Left lung (tissue), 10 donors: Measurements from ENCODE around the gene PDK2. TPM values are rescaled to one million over a fixed set of nuclear protein-coding genes. Genes with fewer than 3 reads are reported as not detected.

Experiments
- ATAC-seq: fragments of 200-7000 bp; cut with Tn5 transposase; one replicate; pipeline ENCODE4 v1.9.1; 2020; ENCODE audit warnings: moderate library complexity
- DNase-seq, 4 donors: peaks; one replicate each; pipeline ENCODE4 v3.0.0-alpha.2; 2013 to 2020
- H3K27ac ChIP-seq, 2 donors: fragments of 200-600 bp; sonication (generic) in 1 of 2; one replicate each; pipeline versions ENCODE4 v1.5.0 to v1.8.0; 2020 to 2021
- H3K27me3 ChIP-seq, 2 donors: fragments of 200-600 bp; sonication (generic) in 1 of 2; one replicate each; pipeline versions ENCODE4 v1.5.0 to v1.8.0; 2020 to 2021
- H3K36me3 ChIP-seq, 2 donors: fragments of 200-600 bp; sonication (generic) in 1 of 2; one replicate each; pipeline versions ENCODE4 v1.5.0 to v1.8.0; 2020 to 2021
- H3K4me1 ChIP-seq, 2 donors: fragments of 200-600 bp; one replicate each; pipeline ENCODE4 v1.8.0; 2021
- H3K4me3 ChIP-seq, 2 donors: fragments of 200-600 bp; sonication (generic) in 1 of 2; one replicate each; pipeline versions ENCODE4 v1.5.0 to v1.8.0; 2020 to 2021; ENCODE audit warnings: mild to moderate bottlenecking in 1 of 2
- H3K9me3 ChIP-seq, 2 donors: fragments of 200-600 bp; sonication (generic) in 1 of 2; one replicate each; pipeline versions ENCODE4 v1.5.0 to v1.8.0; 2020 to 2021
- CTCF ChIP-seq, 2 donors: fragments of 200-600 bp; sonication (generic) in 1 of 2; IDR thresholded peaks; one replicate each; pipeline versions ENCODE4 v1.5.0 to v1.8.0; 2021; ENCODE audit warnings: antibody characterized with exemption in 2 of 2
- intact Hi-C, 2 donors: fragments of 100-400 bp; cut with DNase I; formaldehyde crosslinking; loops; one replicate each; pipeline versions ENCODE4 v1.11.2 to v1.14.2; 2022
- polyA plus RNA-seq, 6 donors: library from polyadenylated mRNA; unstranded; fragments of 120-200 nt; gene quantifications; one replicate each; pipeline ENCODE4 v1.2.1, GENCODE V29; 2013; ENCODE audit not compliant: insufficient read length in 6 of 6
- total RNA-seq, 2 donors: library from RNA; stranded (reverse); fragmentation: NEBNext Ultra II Directional; extraction: Animal tissue kit (Norgen Biotek cat#: 25700); gene quantifications; one replicate each; pipeline ENCODE4 v1.2.1, GENCODE V29; 2021
- donor health status: DM: no; HTN: yes; CAD: no.
- donor health status: DM: no; HTN: no; CAD: no.

Gene PDK2
- total and polyA plus RNA-seq, 8 donors, result 20.7 to 83.8 (median 67.4) TPM

GRCh38 chr17:50127697-50128361 is 32.7 kb downstream of the PDK2 start:
- H3K4me1 ChIP-seq, result peaks cover 8 to 36% of the 10 kb centered on the region in 2 donors
- intact Hi-C loops, result no loop called here

GRCh38 chr17:50128441-50129352 is 33.5 kb downstream of the PDK2 start:
- Histone ChIP-seq H3K4me1 (peaks cover 8 to 42% of the 10 kb centered on the region in 2 donors), H3K4me3 (peak overlapping the region; percentile 28 to 30), H3K27ac (peak overlapping the region; percentile 7 to 41), H3K36me3 (no peaks in the 10 kb centered on the region), H3K9me3 (no peaks in the 10 kb centered on the region), H3K27me3 (peaks cover 7 to 51% of the 10 kb centered on the region in 2 donors)
- DNase-seq, result peak in 1 of 4 donors; percentile 46
- TF ChIP-seq CTCF (IDR thresholded peaks at IDR 0.05), result no peak
- ATAC-seq, result peak; percentile 2
- intact Hi-C loops, result no loop called here

More at GRCh38 chr17:50127697-50128361, 32.7 kb downstream of the PDK2 start:
- Histone ChIP-seq H3K36me3 (no peaks in the 10 kb centered on the region), H3K27me3 (peaks cover 7 to 58% of the 10 kb centered on the region in 2 donors), H3K9me3 (no peaks in the 10 kb centered on the region), H3K4me3 (no peak overlapping the region), H3K27ac (no peak overlapping the region)
- DNase-seq, result no peak
- TF ChIP-seq CTCF (IDR thresholded peaks at IDR 0.05), result no peak
- ATAC-seq, result no peak

GRCh38 chr17:50129353-50129727 is 34.2 kb downstream of the PDK2 start:
- Histone ChIP-seq H3K9me3 (no peaks in the 10 kb centered on the region), H3K4me3 (peak overlapping the region; percentile 28 to 30), H3K36me3 (peaks cover 0 to 5% of the 10 kb centered on the region in 2 donors), H3K4me1 (peaks cover 8 to 46% of the 10 kb centered on the region in 2 donors), H3K27ac (peak overlapping the region in 1 of 2 donors; percentile 41), H3K27me3 (peaks cover 7 to 50% of the 10 kb centered on the region in 2 donors)
- TF ChIP-seq CTCF (IDR thresholded peaks at IDR 0.05), result no peak
- DNase-seq (peak in 1 of 4 donors; percentile 78), ATAC-seq (no peak)
- intact Hi-C loops, result no loop called here

GRCh38 chr17:50129728-50130558 is 34.8 kb downstream of the PDK2 start, which contains the start of gene SAMD14:
Gene SAMD14, minus strand, starts transcription at chr17:50130160. Its CDS starts 5,201 bp downstream, at chr17:50124959.
- peaks cover 0 to 11% of the 10 kb centered on the region in 2 donors for H3K36me3 ChIP-seq
- ATAC-seq (peak; percentile 30), DNase-seq (peak in 2 of 4 donors; percentile 42 to 82)
- intact Hi-C loops, result no loop called here
- TF ChIP-seq CTCF (IDR thresholded peaks at IDR 0.05), result no peak
- H3K27me3 ChIP-seq, result peaks cover 7 to 50% of the 10 kb centered on the region in 2 donors
- peak within 1 kb of the TSS in 1 of 2 donors; percentile 41 for H3K27ac ChIP-seq
- peaks cover 8 to 47% of the 10 kb centered on the region in 2 donors for H3K4me1 ChIP-seq
- peak within 1 kb of the TSS; percentile 28 to 30 for H3K4me3 ChIP-seq
- H3K9me3 ChIP-seq, result no peaks in the 10 kb centered on the region
